ENCODE results near the gene MCM9.

GRCh38 chr6:118893807-118894424 lies 41.0 kb downstream of the MCM9 start, which contains the start of gene ASF1A:
- TF ChIP-seq, protein P1, sequence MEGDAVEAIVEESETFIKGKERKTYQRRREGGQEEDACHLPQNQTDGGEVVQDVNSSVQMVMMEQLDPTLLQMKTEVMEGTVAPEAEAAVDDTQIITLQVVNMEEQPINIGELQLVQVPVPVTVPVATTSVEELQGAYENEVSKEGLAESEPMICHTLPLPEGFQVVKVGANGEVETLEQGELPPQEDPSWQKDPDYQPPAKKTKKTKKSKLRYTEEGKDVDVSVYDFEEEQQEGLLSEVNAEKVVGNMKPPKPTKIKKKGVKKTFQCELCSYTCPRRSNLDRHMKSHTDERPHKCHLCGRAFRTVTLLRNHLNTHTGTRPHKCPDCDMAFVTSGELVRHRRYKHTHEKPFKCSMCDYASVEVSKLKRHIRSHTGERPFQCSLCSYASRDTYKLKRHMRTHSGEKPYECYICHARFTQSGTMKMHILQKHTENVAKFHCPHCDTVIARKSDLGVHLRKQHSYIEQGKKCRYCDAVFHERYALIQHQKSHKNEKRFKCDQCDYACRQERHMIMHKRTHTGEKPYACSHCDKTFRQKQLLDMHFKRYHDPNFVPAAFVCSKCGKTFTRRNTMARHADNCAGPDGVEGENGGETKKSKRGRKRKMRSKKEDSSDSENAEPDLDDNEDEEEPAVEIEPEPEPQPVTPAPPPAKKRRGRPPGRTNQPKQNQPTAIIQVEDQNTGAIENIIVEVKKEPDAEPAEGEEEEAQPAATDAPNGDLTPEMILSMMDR (IDR thresholded peaks at IDR 0.05): peak; percentile 27 to 73 (median 54)
- peak; percentile 78 to 94 for TF ChIP-seq POLR2A (IDR thresholded peaks at IDR 0.05)

Data from adrenal gland (tissue), 5 donors.